IMR-90 (cell line): ENCODE results near the gene DAB1. TPM values are rescaled to one million over a fixed set of nuclear protein-coding genes. Genes with fewer than 3 reads are reported as not detected.

Experiments
- ATAC-seq: fragments of 200-7000 bp; cut with Tn5 transposase; 2 replicates; pipeline ENCODE4 v1.9.1; 2020; ENCODE audit warnings: low read depth, mild to moderate bottlenecking, moderate library complexity
- BruUV-seq: library from RNA; stranded (reverse); fragments of 400-500 nt; replicated peaks from 2 replicates; lab custom pipeline; 2021; lab: Mats Ljungman, UMichigan
- CTCF ChIA-PET: fragments of 300-600 bp; formaldehyde crosslinking; extraction: SDS; loops from one replicate; lab custom pipeline; 2021; ENCODE audit warnings: antibody characterized with exemption; lab: Yijun Ruan, JAX
- POLR2A ChIA-PET: fragments of 300-600 bp; sonication (Branson Sonifier 250); formaldehyde crosslinking; loops from one replicate; lab custom pipeline; 2022; ENCODE audit warnings: antibody characterized with exemption; ENCODE audit not compliant: unreplicated experiment; lab: Charles Lee
- DNase-seq: peaks from one replicate; pipeline ENCODE4 v3.0.0; 2013
- H2AFZ ChIP-seq: replicated peaks from 2 replicates; pipeline ENCODE3; 2013; ENCODE audit warnings: low read length, mild to moderate bottlenecking; ENCODE audit not compliant: poor library complexity
- H2AK5ac ChIP-seq: 2 replicates; pipeline ENCODE4 v1.6.1; 2013; ENCODE audit warnings: low read depth, low read length, inconsistent platforms
- H2AK9ac ChIP-seq: replicated peaks from 2 replicates; pipeline ENCODE3; 2013; ENCODE audit warnings: mild to moderate bottlenecking, low read depth, low read length, moderate library complexity; ENCODE audit not compliant: poor library complexity
- H2BK120ac ChIP-seq: 2 replicates; pipeline ENCODE4 v1.6.1; 2013; ENCODE audit warnings: low read depth, low read length, inconsistent platforms
- H2BK15ac ChIP-seq: 3 replicates; pipeline ENCODE4 v1.6.1; 2013; ENCODE audit warnings: low read depth, low read length, inconsistent platforms
- H2BK20ac ChIP-seq: 2 replicates; pipeline ENCODE4 v1.6.1; 2013; ENCODE audit warnings: low read depth, mild to moderate bottlenecking, inconsistent platforms, low read length, moderate library complexity
- H2BK5ac ChIP-seq: 2 replicates; pipeline ENCODE4 v1.6.1; 2013; ENCODE audit warnings: mild to moderate bottlenecking, low read depth, low read length, inconsistent platforms; ENCODE audit not compliant: poor library complexity, severe bottlenecking
- H3K14ac ChIP-seq: replicated peaks from 2 replicates; pipeline ENCODE4 v1.6.1; 2013; ENCODE audit warnings: low read depth, low read length, inconsistent platforms
- H3K18ac ChIP-seq: 2 replicates; pipeline ENCODE4 v1.6.1; 2013; ENCODE audit warnings: low read depth, low read length, control low read depth
- H3K23ac ChIP-seq: 2 replicates; pipeline ENCODE4 v1.6.1; 2013; ENCODE audit warnings: low read depth, low read length, inconsistent platforms
- H3K27ac ChIP-seq: 2 replicates; pipeline ENCODE4 v1.5.1; 2013; ENCODE audit warnings: mild to moderate bottlenecking, control low read depth, low read length; ENCODE audit not compliant: insufficient read depth
- H3K27me3 ChIP-seq: 2 replicates; pipeline ENCODE4 v1.6.1; 2013; ENCODE audit warnings: low read length; ENCODE audit not compliant: control insufficient read depth, insufficient read depth
- H3K36me3 ChIP-seq: 2 replicates; pipeline ENCODE4 v1.6.1; 2013; ENCODE audit warnings: low read length, mixed read lengths; ENCODE audit not compliant: control insufficient read depth, insufficient read depth
- H3K4ac ChIP-seq: 2 replicates; pipeline ENCODE4 v1.6.1; 2013; ENCODE audit warnings: low read depth, low read length, inconsistent platforms
- H3K4me1 ChIP-seq: 2 replicates; pipeline ENCODE4 v1.6.1; 2013; ENCODE audit warnings: low read length, mixed read lengths; ENCODE audit not compliant: control insufficient read depth, insufficient read depth
- H3K4me2 ChIP-seq: 2 replicates; pipeline ENCODE4 v1.6.1; 2013; ENCODE audit warnings: low read depth, mild to moderate bottlenecking, control low read depth, low read length, moderate library complexity
- H3K4me3 ChIP-seq: 2 replicates; pipeline ENCODE4 v1.5.1; 2013; ENCODE audit warnings: low read depth, mild to moderate bottlenecking, control low read depth, low read length, moderate library complexity; ENCODE audit not compliant: insufficient read depth
- H3K56ac ChIP-seq: 2 replicates; pipeline ENCODE4 v1.6.1; 2013; ENCODE audit warnings: low read length, inconsistent platforms; ENCODE audit not compliant: insufficient read depth; ENCODE audit errors: extremely low read depth
- H3K79me1 ChIP-seq, 2 experiments: 2 replicates each; pipeline ENCODE4 v1.6.1; 2013; ENCODE audit warnings: low read length in 2 of 2, inconsistent platforms in 1 of 2, low read depth in 1 of 2
- H3K9ac ChIP-seq: 2 replicates; pipeline ENCODE4 v1.6.1; 2013; ENCODE audit warnings: low read depth, low read length, control low read depth
- H3K9me1 ChIP-seq: 2 replicates; pipeline ENCODE4 v1.6.1; 2013; ENCODE audit warnings: low read length, inconsistent platforms; ENCODE audit not compliant: insufficient read depth
- H3K9me3 ChIP-seq: 2 replicates; pipeline ENCODE4 v1.6.1; 2013; ENCODE audit warnings: low read length; ENCODE audit not compliant: control insufficient read depth, insufficient read depth
- H4K20me1 ChIP-seq: 2 replicates; pipeline ENCODE4 v1.6.1; 2013; ENCODE audit warnings: low read length, inconsistent platforms; ENCODE audit not compliant: insufficient read depth
- H4K5ac ChIP-seq: 2 replicates; pipeline ENCODE4 v1.6.1; 2013; ENCODE audit warnings: mild to moderate bottlenecking, low read depth, low read length, control low read depth
- H4K8ac ChIP-seq, 2 experiments: 2 replicates each; pipeline ENCODE4 v1.6.1; 2013; ENCODE audit warnings: low read depth in 2 of 2, low read length in 2 of 2, control low read depth in 1 of 2, inconsistent platforms in 1 of 2
- H4K91ac ChIP-seq: 2 replicates; pipeline ENCODE4 v1.6.1; 2013; ENCODE audit warnings: low read depth, low read length, inconsistent platforms; ENCODE audit not compliant: insufficient read depth
- CEBPB ChIP-seq: IDR thresholded peaks from 2 replicates; pipeline ENCODE4 v1.6.1; 2012; ENCODE audit warnings: low read depth, low read length, improper control_type of control experiment
- CHD1 ChIP-seq: IDR thresholded peaks from 2 replicates; pipeline ENCODE4 v1.6.1; 2012; ENCODE audit warnings: low read depth, low read length, improper control_type of control experiment
- FOS ChIP-seq: fragments of 150-350 bp; IDR thresholded peaks from 2 replicates; pipeline ENCODE4 v1.6.1; 2016; ENCODE audit warnings: low read depth, low read length
- MAFK ChIP-seq: IDR thresholded peaks from 2 replicates; pipeline ENCODE4 v1.6.1; 2012; ENCODE audit warnings: low read depth, low read length, improper control_type of control experiment
- MAZ ChIP-seq: IDR thresholded peaks from 2 replicates; pipeline ENCODE4 v1.6.1; 2012; ENCODE audit warnings: low read depth, mild to moderate bottlenecking, low read length, improper control_type of control experiment, moderate library complexity, borderline replicate concordance
- MXI1 ChIP-seq: IDR thresholded peaks from 2 replicates; pipeline ENCODE4 v1.6.1; 2012; ENCODE audit warnings: low read depth, mild to moderate bottlenecking, low read length, moderate library complexity, borderline replicate concordance
- NFE2L2 ChIP-seq: fragments of 150-350 bp; IDR thresholded peaks from 2 replicates; pipeline ENCODE4 v1.6.1; 2016; ENCODE audit warnings: low read depth, mild to moderate bottlenecking, low read length
- POLR2A ChIP-seq: IDR thresholded peaks from 2 replicates; pipeline ENCODE4 v1.6.1; 2012; ENCODE audit warnings: mild to moderate bottlenecking, low read depth, low read length
- RAD21 ChIP-seq: IDR thresholded peaks from 2 replicates; pipeline ENCODE4 v1.6.1; 2012; ENCODE audit warnings: low read length, improper control_type of control experiment
- RCOR1 ChIP-seq: IDR thresholded peaks from 2 replicates; pipeline ENCODE4 v1.6.1; 2012; ENCODE audit warnings: mild to moderate bottlenecking, low read length, improper control_type of control experiment; ENCODE audit not compliant: insufficient replicate concordance
- RFX5 ChIP-seq: IDR thresholded peaks from 2 replicates; pipeline ENCODE4 v1.8.0; 2012; ENCODE audit warnings: low read depth, mild to moderate bottlenecking, low read length, moderate library complexity
- SMC3 ChIP-seq: fragments of 150-350 bp; IDR thresholded peaks from 2 replicates; pipeline ENCODE4 v1.6.1; 2016; ENCODE audit warnings: low read depth, mild to moderate bottlenecking, antibody characterized with exemption, low read length, moderate library complexity
- WGBS, 2 experiments: methylation state at CpG; one replicate each; pipeline versions ENCODE4 v1.1.5 to v1.1.7; 2013; ENCODE audit warnings: missing lambda C conversion rate in 2 of 2; ENCODE audit not compliant: insufficient read length in 1 of 2; ENCODE audit errors: extremely low coverage in 2 of 2; 5-methylcytosine and 5-hydroxymethylcytosine counted together
- dilution Hi-C: fragments of 300-500 bp; cut with HindIII; formaldehyde crosslinking; loops from one replicate; pipeline ENCODE4 v1.14.3; 2018; ENCODE audit warnings: low sequenced_read_pairs; ENCODE audit not compliant: unreplicated experiment
- in situ Hi-C: fragments of 300-500 bp; cut with MboI; formaldehyde crosslinking; loops from 3 replicates; pipeline ENCODE4 v1.14.3; 2019; ENCODE audit warnings: low sequenced_read_pairs, inconsistent platforms, mixed read lengths
- intact Hi-C: fragments of 100-400 bp; cut with micrococcal nuclease; formaldehyde crosslinking; loops from 2 replicates; pipeline ENCODE4 v1.10.0; 2022
- polyA plus RNA-seq, 3 experiments: library from polyadenylated mRNA; depleted of rRNA; stranded (reverse); fragments of >200 nt; gene quantifications; 2 replicates each; pipeline ENCODE4 v1.2.3, GENCODE V29; 2012; ENCODE audit warnings: low replicate concordance in 1 of 3
- total RNA-seq: library from RNA; depleted of rRNA; stranded (reverse); fragments of >200 nt; gene quantifications from 2 replicates; pipeline ENCODE4 v1.2.3, GENCODE V29; 2012
- TF ChIP-seq, protein P1 (sequence below): fragments of 150-350 bp; IDR thresholded peaks from 2 replicates; pipeline ENCODE4 v1.6.1; 2017; ENCODE audit warnings: mild to moderate bottlenecking, antibody characterized with exemption, low read length, low read depth
- TF ChIP-seq, protein P2 (sequence below): fragments of 150-350 bp; IDR thresholded peaks from 2 replicates; pipeline ENCODE4 v1.6.1; 2016; ENCODE audit warnings: low read depth, mild to moderate bottlenecking, low read length, moderate library complexity, borderline replicate concordance
- TF ChIP-seq, protein P3 (sequence below): conservative IDR thresholded peaks from 2 replicates; pipeline ENCODE4 v1.5.1; 2012; ENCODE audit warnings: mild to moderate bottlenecking, low read depth, low read length, improper control_type of control experiment

DAB1 gene
- total and polyA plus RNA-seq, 2 of the 4 experiments (the other 2 are of a cell fraction), result 0.18 to 0.41 TPM

DNA sequence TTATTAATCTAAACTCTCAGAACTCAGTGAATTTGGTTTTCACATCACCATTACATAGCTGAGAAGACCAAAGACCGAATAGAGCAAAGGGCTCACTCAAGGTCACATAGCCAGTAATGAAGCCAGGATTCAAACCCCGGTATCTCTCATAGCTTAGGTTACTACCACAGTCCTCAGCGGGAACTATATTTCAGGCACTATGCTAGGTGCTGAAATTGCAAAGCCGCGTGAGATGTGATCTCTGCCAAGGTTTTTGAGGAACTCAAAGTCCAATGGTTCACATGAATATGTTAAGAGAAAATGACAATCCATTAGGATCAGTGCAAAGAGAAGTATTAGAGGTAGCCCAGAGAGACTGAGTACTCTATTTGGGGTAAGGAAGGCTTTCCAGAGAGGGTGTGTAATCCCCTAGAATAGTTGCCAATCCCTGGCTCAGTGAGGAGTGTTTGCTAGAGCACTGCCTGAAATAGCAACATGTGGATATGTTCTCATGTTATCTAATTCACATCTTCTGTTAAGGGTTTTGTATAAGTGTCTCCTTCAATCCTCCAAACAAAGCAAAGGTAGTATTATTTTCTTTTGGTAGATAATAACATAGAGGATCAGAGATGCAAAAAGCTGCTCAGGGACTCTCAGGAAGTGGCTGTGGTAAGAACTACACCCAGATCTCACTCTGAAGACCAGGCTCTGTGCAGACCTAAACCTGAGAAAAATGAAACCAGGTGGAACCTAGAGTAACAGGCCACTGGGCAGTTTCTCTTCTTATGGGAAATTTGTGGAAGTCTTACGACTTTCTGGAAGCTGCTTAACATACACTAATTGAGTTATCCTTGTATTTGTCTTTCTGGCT, 365.0 kb downstream of the DAB1 start:
- no peak overlapping the region for H2BK15ac ChIP-seq
- H4K20me1 ChIP-seq, result no peaks in the 10 kb centered on the region
- H2AK5ac ChIP-seq, result no peak overlapping the region
- no peak overlapping the region for H4K8ac ChIP-seq
- CTCF ChIA-PET, result no interaction called here
- H2BK5ac ChIP-seq, result no peak overlapping the region
- H3K9me3 ChIP-seq, result no peaks in the 10 kb centered on the region
- peaks cover 5% of the 10 kb centered on the region; the same call in 1 of the 2 replicates for H3K4me1 ChIP-seq
- intact Hi-C loops, result no loop called here
- no peak overlapping the region for H2BK20ac ChIP-seq
- H4K91ac ChIP-seq, result no peak overlapping the region
- no peak overlapping the region for H3K23ac ChIP-seq
- no peak overlapping the region for H3K4me3 ChIP-seq
- H3K18ac ChIP-seq, result no peak overlapping the region
- no peak overlapping the region for H4K5ac ChIP-seq
- H3K36me3 ChIP-seq, result no peaks in the 10 kb centered on the region
- H3K14ac ChIP-seq, result no peak overlapping the region
- H3K4ac ChIP-seq, result no peak overlapping the region
- no peaks in the 10 kb centered on the region for H3K79me1 ChIP-seq
- H3K27me3 ChIP-seq, result no peaks in the 10 kb centered on the region
- no peak overlapping the region for H3K56ac ChIP-seq
- H2AFZ ChIP-seq, result no peak overlapping the region
- no TSS peak for BruUV-seq
- H2AK9ac ChIP-seq, result no peak overlapping the region
- dilution Hi-C loops, result no loop called here
- no peak overlapping the region for H3K9ac ChIP-seq
- in situ Hi-C loops, result no loop called here
- no peaks in the 10 kb centered on the region for H3K9me1 ChIP-seq
- WGBS, 2 experiments, result 100% methylated on average over 1 of the region's 6 CpGs; no CpG with 5 or more reads in 1 of the 2 experiments
- H3K27ac ChIP-seq, result no peak overlapping the region
- no peak overlapping the region for H3K4me2 ChIP-seq
- POLR2A ChIA-PET, result no interaction called here
- H2BK120ac ChIP-seq, result no peak overlapping the region
- DNase-seq (no peak), ATAC-seq (no peak)
- TF ChIP-seq RFX5 (no peak), SMC3 (no peak), FOS (no peak), MAZ (no peak), NFE2L2 (no peak), RAD21 (no peak), MAFK (no peak), CEBPB (no peak), CHD1 (no peak), RCOR1 (no peak), MXI1 (no peak), POLR2A (no peak)
- TF ChIP-seq, protein P1, sequence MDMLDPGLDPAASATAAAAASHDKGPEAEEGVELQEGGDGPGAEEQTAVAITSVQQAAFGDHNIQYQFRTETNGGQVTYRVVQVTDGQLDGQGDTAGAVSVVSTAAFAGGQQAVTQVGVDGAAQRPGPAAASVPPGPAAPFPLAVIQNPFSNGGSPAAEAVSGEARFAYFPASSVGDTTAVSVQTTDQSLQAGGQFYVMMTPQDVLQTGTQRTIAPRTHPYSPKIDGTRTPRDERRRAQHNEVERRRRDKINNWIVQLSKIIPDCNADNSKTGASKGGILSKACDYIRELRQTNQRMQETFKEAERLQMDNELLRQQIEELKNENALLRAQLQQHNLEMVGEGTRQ, result no peak
- TF ChIP-seq, protein P2, sequence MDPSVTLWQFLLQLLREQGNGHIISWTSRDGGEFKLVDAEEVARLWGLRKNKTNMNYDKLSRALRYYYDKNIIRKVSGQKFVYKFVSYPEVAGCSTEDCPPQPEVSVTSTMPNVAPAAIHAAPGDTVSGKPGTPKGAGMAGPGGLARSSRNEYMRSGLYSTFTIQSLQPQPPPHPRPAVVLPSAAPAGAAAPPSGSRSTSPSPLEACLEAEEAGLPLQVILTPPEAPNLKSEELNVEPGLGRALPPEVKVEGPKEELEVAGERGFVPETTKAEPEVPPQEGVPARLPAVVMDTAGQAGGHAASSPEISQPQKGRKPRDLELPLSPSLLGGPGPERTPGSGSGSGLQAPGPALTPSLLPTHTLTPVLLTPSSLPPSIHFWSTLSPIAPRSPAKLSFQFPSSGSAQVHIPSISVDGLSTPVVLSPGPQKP, result no peak
- TF ChIP-seq, protein P3, sequence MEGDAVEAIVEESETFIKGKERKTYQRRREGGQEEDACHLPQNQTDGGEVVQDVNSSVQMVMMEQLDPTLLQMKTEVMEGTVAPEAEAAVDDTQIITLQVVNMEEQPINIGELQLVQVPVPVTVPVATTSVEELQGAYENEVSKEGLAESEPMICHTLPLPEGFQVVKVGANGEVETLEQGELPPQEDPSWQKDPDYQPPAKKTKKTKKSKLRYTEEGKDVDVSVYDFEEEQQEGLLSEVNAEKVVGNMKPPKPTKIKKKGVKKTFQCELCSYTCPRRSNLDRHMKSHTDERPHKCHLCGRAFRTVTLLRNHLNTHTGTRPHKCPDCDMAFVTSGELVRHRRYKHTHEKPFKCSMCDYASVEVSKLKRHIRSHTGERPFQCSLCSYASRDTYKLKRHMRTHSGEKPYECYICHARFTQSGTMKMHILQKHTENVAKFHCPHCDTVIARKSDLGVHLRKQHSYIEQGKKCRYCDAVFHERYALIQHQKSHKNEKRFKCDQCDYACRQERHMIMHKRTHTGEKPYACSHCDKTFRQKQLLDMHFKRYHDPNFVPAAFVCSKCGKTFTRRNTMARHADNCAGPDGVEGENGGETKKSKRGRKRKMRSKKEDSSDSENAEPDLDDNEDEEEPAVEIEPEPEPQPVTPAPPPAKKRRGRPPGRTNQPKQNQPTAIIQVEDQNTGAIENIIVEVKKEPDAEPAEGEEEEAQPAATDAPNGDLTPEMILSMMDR, result no peak
